ENCODE results near the gene RDH5.
"Not testable (repeated sequence)": the region's sequence is repeated elsewhere in the genome, so short reads cannot be mapped to it uniquely, and the experiment has no call there.

Gene RDH5

DNA sequence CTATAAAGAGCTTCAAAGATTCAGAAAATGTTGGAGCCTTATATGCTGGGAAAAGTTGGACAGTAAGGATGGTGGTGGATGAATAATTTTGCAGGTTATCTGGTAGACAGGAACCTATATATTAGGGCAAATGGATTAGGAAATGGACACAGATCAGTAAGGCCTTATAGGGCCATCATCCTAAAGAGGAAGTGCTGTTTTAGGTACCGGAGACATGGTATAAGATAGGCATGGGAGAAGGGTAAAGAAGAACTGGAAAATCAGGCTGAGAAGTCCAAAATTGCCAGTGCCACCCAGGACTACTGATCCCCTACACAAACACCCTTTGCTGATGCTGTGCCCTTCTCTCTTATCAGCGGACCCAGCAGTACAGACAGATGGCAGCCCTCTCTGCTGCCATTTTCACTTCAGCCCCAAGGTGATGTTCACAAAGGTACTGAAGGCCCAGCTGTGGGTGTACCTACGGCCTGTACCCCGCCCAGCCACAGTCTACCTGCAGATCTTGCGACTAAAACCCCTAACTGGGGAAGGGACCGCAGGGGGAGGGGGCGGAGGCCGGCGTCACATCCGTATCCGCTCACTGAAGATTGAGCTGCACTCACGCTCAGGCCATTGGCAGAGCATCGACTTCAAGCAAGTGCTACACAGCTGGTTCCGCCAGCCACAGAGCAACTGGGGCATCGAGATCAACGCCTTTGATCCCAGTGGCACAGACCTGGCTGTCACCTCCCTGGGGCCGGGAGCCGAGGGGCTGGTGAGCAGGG lies 28.2 kb downstream of the RDH5 start:
- DNase-seq, result no peak

DNA sequence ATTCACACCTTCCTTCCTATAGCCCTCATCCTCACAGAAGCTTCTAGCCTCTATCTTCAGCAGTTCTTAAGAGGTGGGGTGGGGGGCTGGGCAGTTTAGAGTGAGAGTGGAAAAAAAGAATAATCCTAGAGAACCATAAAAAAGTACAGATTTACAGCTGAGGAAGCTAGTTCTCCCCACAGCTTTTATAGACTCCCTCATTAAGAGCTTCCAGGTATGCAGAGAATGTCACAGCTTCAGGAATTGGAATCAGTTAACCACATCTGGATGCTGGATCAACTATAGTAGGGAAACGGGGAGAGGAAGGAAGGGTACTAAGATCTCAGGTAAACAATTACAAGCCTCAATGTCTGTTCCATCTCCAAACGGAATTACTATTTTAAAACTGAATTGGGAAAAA lies 35.1 kb downstream of the RDH5 start:
- no peak for DNase-seq

DNA sequence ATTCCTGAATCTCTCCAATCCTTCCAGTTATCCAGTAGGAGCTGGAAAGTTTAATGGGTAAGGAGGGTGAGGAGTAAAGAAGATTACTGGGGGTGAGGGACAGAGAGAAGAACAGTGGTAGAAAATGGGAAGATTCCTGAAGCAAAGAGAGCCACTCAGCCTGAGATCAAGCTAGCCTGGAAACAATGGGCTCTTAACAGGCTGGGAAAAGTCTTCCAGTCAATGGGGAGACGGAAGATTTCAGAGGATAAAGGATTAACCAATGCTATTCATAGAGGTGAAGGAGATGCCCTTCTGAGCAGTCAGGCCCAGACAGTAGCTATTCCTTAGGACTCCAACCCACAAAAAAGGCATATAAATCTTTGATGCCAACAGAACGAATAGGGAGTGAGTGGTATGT lies 37.5 kb downstream of the RDH5 start:
- no peak for DNase-seq

DNA sequence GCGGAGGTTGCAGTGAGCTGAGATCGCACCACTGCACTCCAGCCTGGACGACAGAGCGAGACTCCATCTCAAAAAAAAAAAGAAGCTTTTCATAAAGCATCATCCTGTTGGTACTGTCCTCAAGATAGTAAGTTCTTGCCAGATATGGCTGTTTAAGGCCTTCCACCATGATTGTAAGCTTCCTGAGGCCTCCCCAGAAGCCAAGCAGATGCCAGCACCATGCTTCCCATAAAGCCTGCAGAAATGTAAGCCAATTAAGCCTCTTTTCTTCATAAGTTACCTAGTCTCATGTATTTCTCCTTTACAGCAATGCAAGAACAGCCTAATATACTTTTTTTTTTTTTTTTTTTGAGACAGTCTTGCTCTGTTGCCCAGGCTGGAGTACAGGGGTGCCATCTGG lies 38.4 kb downstream of the RDH5 start:
- not testable (repeated sequence) for DNase-seq

DNA sequence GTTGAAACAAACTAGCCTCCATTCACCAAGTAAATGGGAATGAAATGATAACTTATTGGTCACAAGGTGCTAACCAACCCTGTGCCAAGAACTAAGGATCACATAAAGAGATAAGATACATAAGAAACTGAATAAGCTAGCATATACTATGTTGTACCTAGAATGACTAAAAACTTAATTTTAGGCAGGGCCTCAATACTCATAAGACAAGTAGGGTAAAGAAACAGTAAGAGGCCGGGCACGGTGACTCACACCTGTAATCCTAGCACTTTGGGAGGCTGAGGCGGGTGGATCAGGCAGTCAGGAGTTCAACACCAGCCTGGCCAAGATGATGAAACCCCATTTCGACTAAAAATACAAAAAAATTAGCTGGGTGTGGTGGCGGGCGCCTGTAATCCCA lies 40.5 kb downstream of the RDH5 start:
- no peak for DNase-seq

DNA sequence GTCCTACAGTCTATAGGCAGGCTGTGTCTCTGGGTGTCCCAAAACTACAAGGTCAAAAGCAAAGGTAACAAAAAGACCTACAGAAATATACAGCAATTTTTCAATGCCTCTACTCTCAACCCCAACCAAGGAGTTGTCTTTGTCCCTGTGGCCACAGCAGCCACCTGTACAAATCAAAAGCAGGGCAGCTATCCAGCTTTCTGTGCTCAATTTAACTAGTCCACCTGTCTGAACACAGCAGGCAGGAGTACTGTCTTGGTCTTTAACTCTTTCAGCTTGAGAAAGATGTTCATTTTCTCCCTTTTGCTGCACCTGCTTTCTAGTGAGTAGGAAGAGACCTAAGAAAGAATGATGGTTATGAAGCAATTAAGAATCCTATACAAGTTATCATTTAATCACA lies 42.5 kb downstream of the RDH5 start:
- DNase-seq, result no peak

DNA sequence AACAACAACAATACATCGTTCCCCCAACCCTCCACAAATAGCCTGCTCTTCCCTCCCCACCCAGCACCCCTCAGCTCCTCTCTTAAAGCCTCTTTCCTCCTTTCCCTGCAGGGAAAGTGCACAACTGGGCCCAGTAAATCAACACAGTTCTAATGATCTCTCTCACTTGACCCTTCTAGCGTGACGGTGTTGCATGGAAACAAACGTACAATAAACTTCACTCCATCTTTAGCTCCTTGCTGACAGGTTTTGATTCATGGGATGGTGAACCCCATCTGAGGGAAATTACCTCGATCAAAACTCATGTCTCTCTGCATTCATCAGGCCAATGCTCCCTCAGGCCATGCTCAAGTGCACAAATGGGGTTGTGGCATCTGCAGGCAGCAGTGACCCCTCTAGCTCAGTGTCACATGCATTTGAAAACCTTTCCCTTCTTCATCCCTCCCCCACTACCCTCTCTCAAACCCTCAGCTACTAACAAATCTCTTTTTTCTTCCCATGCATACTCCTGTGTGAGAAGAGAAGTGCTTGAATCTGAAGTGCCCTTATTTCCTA lies 45.6 kb downstream of the RDH5 start:
- no peak for DNase-seq

DNA sequence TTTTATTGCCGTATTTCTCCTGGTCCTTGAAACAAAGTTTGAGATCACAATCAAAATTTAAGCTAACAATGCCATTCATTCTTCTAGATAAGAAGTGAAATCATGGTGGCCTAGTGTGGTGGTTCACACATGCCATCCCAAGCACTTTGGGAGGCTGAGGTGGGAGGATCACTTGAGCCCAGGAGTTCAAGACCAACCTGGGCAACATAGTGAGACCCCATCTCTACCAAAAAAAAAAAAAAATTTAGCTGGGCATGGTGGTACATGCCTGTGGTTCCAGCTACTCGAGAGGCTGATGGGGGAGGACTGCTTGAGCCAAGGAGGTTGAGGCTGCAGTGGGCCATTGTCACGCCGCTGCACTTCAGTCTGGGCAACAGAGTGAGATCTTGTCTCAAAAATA lies 47.0 kb downstream of the RDH5 start:
- no peak for DNase-seq

DNA sequence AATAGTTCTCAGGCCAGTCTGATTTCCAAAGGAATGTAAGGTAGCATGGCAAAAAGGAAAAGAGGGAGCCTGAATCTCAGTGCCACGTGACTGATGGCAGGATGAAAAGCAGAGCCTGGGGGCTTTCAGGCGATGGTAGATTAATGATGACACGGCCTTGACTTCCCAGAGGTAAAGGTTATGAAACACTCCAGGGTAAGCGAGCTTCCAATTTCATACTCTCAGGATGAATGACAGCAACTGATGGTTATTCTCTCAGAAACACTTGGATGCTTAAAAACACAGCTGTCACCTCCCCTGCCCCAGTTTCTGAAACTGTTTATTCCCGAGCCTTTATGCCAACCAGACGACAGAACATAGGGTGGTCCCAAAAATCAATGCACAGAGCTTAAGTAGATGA lies 51.5 kb downstream of the RDH5 start:
- DNase-seq, result no peak

All from activated CD4-positive, alpha-beta T cell treated with anti-CD3 and anti-CD28 coated beads for 1 hour (primary cell).